Smooth muscle cell (in vitro differentiated cells): ENCODE data around the gene GRID2. TPM values are rescaled to one million over a fixed set of nuclear protein-coding genes. Genes with fewer than 3 reads are reported as not detected.

Experiments used
- DNase-seq: peaks from one replicate; lab custom pipeline; 2025; ENCODE audit not compliant: unreplicated experiment; lab: John Stamatoyannopoulos, UW
- H2AFZ ChIP-seq: fragments of 200-600 bp; sonication (generic); 2 replicates; pipeline ENCODE4 v1.6.0; 2016; ENCODE audit warnings: antibody characterized with exemption, low read depth, mild to moderate bottlenecking
- H3F3A ChIP-seq: fragments of 200-600 bp; sonication (generic); 2 replicates; pipeline ENCODE4 v1.6.0; 2017; ENCODE audit warnings: antibody characterized with exemption, low read depth
- H3K27ac ChIP-seq: fragments of 200-600 bp; sonication (generic); 2 replicates; pipeline ENCODE4 v1.5.1; 2016; ENCODE audit warnings: low read depth, mild to moderate bottlenecking
- H3K27me3 ChIP-seq: fragments of 200-600 bp; sonication (generic); 2 replicates; pipeline ENCODE4 v1.6.1; 2016; ENCODE audit warnings: low read depth, mild to moderate bottlenecking
- H3K36me3 ChIP-seq: fragments of 200-600 bp; sonication (generic); 2 replicates; pipeline ENCODE4 v1.5.1; 2016; ENCODE audit warnings: low read depth
- H3K4me1 ChIP-seq: fragments of 200-600 bp; sonication (generic); 2 replicates; pipeline ENCODE4 v1.5.1; 2016; ENCODE audit warnings: low read depth
- H3K4me2 ChIP-seq: fragments of 200-600 bp; sonication (generic); 2 replicates; pipeline ENCODE4 v1.6.0; 2016; ENCODE audit warnings: mild to moderate bottlenecking
- H3K4me3 ChIP-seq: fragments of 200-600 bp; sonication (generic); 2 replicates; pipeline ENCODE4 v1.5.1; 2016; ENCODE audit warnings: mild to moderate bottlenecking
- H3K79me2 ChIP-seq: fragments of 200-600 bp; sonication (generic); 2 replicates; pipeline ENCODE4 v1.6.0; 2016; ENCODE audit warnings: low read depth, mild to moderate bottlenecking
- H3K9ac ChIP-seq: fragments of 200-600 bp; sonication (generic); 2 replicates; pipeline ENCODE4 v1.6.0; 2016; ENCODE audit warnings: low read depth
- H3K9me3 ChIP-seq: fragments of 200-600 bp; sonication (generic); replicated peaks from 2 replicates; pipeline ENCODE4 v1.5.1; 2016; ENCODE audit warnings: low read depth
- H4K20me1 ChIP-seq: fragments of 200-600 bp; sonication (generic); 2 replicates; pipeline ENCODE4 v1.6.0; 2016; ENCODE audit warnings: low read depth
- CTCF ChIP-seq: fragments of 200-600 bp; sonication (generic); IDR thresholded peaks from 2 replicates; pipeline ENCODE4 v1.5.1; 2017; ENCODE audit warnings: borderline replicate concordance, mild to moderate bottlenecking, antibody characterized with exemption; ENCODE audit not compliant: insufficient read depth, poor library complexity, severe bottlenecking
- WGBS: methylation state at CpG from one replicate; pipeline ENCODE4 v1.1.7; 2016; ENCODE audit warnings: low lambda C conversion rate; 5-methylcytosine and 5-hydroxymethylcytosine counted together
- polyA plus RNA-seq: library from polyadenylated mRNA; unstranded; fragments of >200 nt; fragmentation: Nextera tagmentation; extraction: Ambion mirVana; gene quantifications from 2 replicates; pipeline ENCODE4 v1.2.1, GENCODE V29; 2016
- total RNA-seq: library from RNA; depleted of rRNA; stranded (reverse); fragments of >200 nt; gene quantifications from 2 replicates; pipeline ENCODE4 v1.2.3, GENCODE V29; 2014

The GRID2 gene
- total and polyA plus RNA-seq, 2 experiments from 2014 or later = 1.2 TPM; not detected in 1

DNA sequence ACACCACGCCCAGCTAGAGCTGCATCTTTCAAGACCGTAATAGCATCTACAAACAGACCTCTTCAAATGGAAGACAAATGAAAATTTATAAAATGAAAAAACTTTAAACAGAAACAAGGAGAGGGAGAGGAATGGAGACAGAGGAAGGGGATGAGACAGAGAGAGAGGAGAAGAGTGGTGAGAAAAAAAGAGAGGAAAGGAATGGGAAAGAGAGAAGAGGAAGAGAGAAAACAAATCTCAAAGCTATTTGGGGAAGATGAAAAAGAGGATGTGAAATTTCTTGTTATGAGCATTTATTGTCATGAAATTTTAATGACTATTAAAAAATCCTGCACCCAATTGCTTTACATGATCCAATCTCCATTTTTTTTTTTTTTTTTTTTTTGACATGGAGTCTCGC is 726.9 kb downstream of the GRID2 start:
- no peak overlapping the region for H3K4me3 ChIP-seq
- 96% methylated on average over 3 of the region's 3 CpGs for WGBS
- H3K36me3 ChIP-seq = no peaks in the 10 kb centered on the region
- H3K4me1 ChIP-seq = no peaks in the 10 kb centered on the region
- H3K27me3 ChIP-seq = no peaks in the 10 kb centered on the region
- H3K9me3 ChIP-seq = no peaks in the 10 kb centered on the region
- no peaks in the 10 kb centered on the region for H4K20me1 ChIP-seq
- H3K4me2 ChIP-seq = no peak overlapping the region
- no peak for DNase-seq
- H2AFZ ChIP-seq = no peak overlapping the region
- no peak overlapping the region for H3K27ac ChIP-seq
- no peaks in the 10 kb centered on the region for H3K79me2 ChIP-seq
- no peak overlapping the region for H3K9ac ChIP-seq
- TF ChIP-seq CTCF = no peak
- H3F3A ChIP-seq = no peaks in the 10 kb centered on the region

GRCh38 chr4:93031431-93032098 is 727.8 kb downstream of the GRID2 start:
- no peak overlapping the region for H3K4me3 ChIP-seq
- no peaks in the 10 kb centered on the region for H3K4me1 ChIP-seq
- H3K4me2 ChIP-seq = no peak overlapping the region
- H3K27ac ChIP-seq = no peak overlapping the region
- no peaks in the 10 kb centered on the region for H3K36me3 ChIP-seq
- H3K27me3 ChIP-seq = no peaks in the 10 kb centered on the region
- TF ChIP-seq CTCF = no peak
- no peaks in the 10 kb centered on the region for H3K9me3 ChIP-seq
- DNase-seq = no peak
- no peaks in the 10 kb centered on the region for H3K79me2 ChIP-seq
- H3F3A ChIP-seq = no peaks in the 10 kb centered on the region
- no peak overlapping the region for H2AFZ ChIP-seq
- 84% methylated on average over 2 of the region's 2 CpGs for WGBS
- no peaks in the 10 kb centered on the region for H4K20me1 ChIP-seq
- H3K9ac ChIP-seq = no peak overlapping the region

GRCh38 chr4:93042746-93043145 is 739.0 kb downstream of the GRID2 start:
- no peak for TF ChIP-seq CTCF
- Histone ChIP-seq H3K27ac (no peak overlapping the region), H3K4me3 (no peak overlapping the region), H3K36me3 (no peaks in the 10 kb centered on the region), H3K79me2 (no peaks in the 10 kb centered on the region), H3K27me3 (no peaks in the 10 kb centered on the region), H3K4me1 (no peaks in the 10 kb centered on the region), H2AFZ (no peak overlapping the region), H3K4me2 (no peak overlapping the region), H4K20me1 (no peaks in the 10 kb centered on the region), H3K9me3 (no peaks in the 10 kb centered on the region), H3F3A (no peaks in the 10 kb centered on the region), H3K9ac (no peak overlapping the region)
- no peak for DNase-seq

DNA sequence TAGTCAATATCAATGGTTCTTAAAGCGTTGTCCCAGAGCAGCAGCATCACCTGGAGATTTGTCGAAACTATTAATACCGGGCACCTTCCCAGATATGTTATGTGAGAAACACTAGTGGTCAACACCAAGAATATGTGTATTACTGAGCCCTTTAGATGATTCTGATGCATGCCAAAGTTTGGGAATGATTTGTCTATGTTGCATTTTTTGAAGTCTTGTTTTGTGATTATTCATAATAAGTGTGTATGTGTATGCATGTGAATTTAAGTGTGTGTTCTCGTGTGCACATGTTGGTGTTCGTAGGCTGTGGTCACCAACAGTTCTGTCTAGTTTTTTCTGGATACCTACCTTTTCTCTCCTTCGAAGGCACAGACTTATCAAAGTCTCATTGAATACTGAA is 749.4 kb downstream of the GRID2 start:
- no peak for DNase-seq
- no peaks in the 10 kb centered on the region for H3K79me2 ChIP-seq
- H3K36me3 ChIP-seq = no peaks in the 10 kb centered on the region
- no peaks in the 10 kb centered on the region for H3K9me3 ChIP-seq
- no peaks in the 10 kb centered on the region for H3F3A ChIP-seq
- H3K4me2 ChIP-seq = no peak overlapping the region
- TF ChIP-seq CTCF = no peak
- 91% methylated on average over 6 of the region's 6 CpGs for WGBS
- no peaks in the 10 kb centered on the region for H3K27me3 ChIP-seq
- no peak overlapping the region for H3K27ac ChIP-seq
- H4K20me1 ChIP-seq = no peaks in the 10 kb centered on the region
- H3K4me3 ChIP-seq = no peak overlapping the region
- peaks cover 10% of the 10 kb centered on the region for H3K4me1 ChIP-seq
- no peak overlapping the region for H3K9ac ChIP-seq
- H2AFZ ChIP-seq = no peak overlapping the region
